Left renal pelvis (tissue), 4 donors: ENCODE data around the gene TBX18. TPM values are rescaled to one million over a fixed set of nuclear protein-coding genes. Genes with fewer than 3 reads are reported as not detected.

ENCODE experiments used
- DNase-seq, 4 donors: peaks; one replicate each; pipeline ENCODE4 v3.0.0-alpha.2; 2013; ENCODE audit warnings: low read depth in 4 of 4, low spot score in 3 of 4
- polyA plus RNA-seq, 4 donors: library from polyadenylated mRNA; unstranded; fragments of 120-200 nt; gene quantifications; one replicate each; pipeline ENCODE4 v1.2.1, GENCODE V29; 2013; ENCODE audit not compliant: insufficient read length in 4 of 4

The TBX18 gene
- polyA plus RNA-seq, 4 donors: 7.0 to 24.7 (median 12.7) TPM

- DNase-seq: no peak
Observed at GRCh38 chr6:84685983-84686584, 78.3 kb downstream of the TBX18 start.

GRCh38 chr6:84681693-84682326 lies 82.6 kb downstream of the TBX18 start:
- DNase-seq: no peak

- DNase-seq: no peak
Observed at GRCh38 chr6:84675651-84676050, 88.7 kb downstream of the TBX18 start.

GRCh38 chr6:84674395-84674794 lies 90.0 kb downstream of the TBX18 start:
- no peak for DNase-seq

- DNase-seq: no peak
Observed at GRCh38 chr6:84671183-84671582, 93.2 kb downstream of the TBX18 start.

DNA sequence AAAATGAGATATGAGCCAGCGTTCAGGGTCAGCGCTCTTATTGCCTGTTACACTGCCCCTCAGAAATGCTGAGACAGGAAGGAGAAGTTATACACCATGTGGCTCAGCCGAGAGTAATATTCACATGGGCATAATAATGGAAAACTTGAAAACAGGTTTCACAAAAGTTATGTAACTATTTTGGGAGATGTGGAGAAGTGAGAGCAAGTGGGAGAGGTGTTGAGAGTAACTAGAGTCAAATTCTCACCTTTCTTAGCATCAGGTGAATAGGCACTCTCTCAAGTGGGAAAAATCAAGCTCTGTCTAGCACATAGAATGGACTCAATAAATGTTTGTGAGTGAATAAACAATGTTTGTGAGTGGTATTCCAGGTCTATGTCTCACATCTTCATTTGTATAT lies 94.5 kb downstream of the TBX18 start:
- no peak for DNase-seq

GRCh38 chr6:84667252-84668213 lies 96.9 kb downstream of the TBX18 start:
- no peak for DNase-seq

DNA sequence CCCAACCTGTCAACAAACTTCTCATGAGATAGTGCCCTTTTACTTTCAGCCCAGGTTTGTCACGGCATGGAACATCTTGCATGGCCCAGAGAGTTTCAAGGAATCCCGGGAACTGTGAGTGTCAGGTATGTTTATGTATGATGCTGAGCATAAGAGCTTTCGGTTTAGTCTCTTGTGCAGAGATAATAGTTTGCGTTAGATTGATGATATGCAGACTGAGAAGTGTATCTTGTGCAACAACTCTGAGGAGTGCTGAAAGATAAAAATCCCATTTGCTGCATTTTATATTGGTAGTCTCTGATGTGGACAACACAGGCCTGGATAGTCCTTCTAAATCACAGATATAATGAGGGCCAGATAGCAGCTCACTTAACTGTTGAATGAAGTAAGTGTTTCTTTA lies 99.0 kb downstream of the TBX18 start:
- DNase-seq: no peak

DNA sequence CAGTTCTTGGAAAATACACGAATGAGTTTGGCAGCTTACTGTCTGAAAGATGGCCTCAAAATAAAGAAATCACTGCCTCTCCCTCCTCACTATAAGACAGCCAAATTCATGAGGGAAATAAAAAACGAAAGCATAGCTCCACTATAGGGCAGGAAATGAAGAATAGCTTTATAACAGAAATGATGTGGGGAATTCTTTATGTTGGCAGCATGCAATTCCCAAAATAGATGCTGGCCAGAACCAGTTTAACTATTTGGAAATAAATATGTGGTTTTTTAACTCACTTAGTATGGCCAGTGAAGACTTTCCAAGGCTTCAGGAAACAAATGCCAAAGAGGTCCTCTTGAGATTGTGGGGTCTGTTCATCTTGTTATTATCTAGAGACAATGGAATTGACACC lies 100.5 kb downstream of the TBX18 start:
- no peak for DNase-seq

GRCh38 chr6:84657486-84657885 lies 106.9 kb downstream of the TBX18 start:
- DNase-seq: no peak

DNA sequence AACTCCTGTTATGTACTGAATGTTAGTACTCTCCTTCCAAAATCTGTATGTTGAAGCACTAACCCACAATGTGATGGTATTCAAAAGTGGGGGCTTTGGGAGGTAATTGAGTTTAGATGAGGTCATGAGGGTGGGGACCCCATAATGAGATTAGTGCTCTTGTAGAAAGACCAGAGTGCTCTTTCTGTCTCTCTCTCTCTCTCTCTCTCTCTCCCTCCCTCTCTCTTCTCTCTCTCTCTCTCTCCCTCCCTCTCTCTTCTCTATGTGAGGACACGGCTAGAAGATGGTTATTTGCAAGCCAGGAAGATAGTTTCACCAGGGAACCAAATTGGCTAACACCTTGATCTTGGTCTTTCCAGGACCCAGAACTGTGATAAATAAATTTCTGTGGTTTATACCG lies 107.4 kb downstream of the TBX18 start:
- no peak for DNase-seq

DNA sequence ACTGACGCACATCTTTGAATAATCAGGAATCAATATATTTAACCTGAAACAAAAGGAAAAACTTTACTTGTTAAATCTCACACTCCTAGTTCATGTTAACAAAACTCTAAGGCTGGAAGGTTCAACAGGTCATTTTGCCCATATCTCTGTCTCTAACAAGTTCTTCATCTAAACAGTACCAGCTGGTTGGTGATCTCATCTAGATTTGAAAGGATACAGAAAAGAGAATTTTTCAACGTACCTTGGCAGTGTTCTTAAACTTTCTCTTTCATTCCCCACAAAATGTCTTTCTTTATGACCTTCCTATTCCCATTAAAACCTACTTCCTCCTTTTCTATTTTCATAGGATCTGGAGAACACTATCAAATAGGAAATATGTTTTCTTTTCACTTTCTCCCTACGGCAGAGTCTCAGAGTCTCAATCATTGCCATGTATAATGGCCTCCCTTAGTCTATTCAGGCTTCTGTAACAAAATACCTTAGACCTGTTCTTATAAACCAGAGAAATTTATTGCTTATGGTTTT lies 111.3 kb downstream of the TBX18 start:
- no peak for DNase-seq

DNA sequence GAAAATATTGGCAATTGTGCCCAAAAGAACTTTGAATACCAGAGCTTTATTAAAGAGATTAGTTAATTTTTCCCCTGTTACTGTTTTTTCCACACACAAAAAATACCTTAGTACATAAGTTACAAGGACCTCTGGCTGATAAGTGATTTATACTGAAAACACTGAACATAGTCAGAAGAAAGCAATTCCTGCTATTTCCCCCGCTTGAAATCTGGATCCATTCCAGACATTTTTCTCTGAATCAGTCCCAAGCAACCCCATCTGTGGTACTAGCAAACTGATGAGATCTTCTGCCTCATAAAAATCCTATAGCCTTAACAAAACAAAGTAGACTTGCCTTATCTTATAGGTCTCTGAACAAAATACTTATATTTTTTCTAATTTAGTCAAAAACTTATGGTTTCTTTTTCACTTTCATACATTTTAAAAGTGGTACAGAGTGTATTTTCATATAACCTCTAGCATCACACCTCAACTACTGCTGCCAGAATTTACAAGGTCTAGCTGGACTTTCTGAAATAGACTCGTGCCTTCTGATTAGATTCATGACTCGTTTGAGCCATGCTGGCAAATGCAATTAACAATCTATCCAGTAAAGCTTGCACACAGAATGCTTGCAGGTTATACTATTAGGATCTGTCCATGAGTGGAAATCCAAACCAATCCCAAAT lies 111.9 kb downstream of the TBX18 start:
- DNase-seq: no peak

GRCh38 chr6:84651583-84651982 lies 112.8 kb downstream of the TBX18 start:
- DNase-seq: no peak

DNA sequence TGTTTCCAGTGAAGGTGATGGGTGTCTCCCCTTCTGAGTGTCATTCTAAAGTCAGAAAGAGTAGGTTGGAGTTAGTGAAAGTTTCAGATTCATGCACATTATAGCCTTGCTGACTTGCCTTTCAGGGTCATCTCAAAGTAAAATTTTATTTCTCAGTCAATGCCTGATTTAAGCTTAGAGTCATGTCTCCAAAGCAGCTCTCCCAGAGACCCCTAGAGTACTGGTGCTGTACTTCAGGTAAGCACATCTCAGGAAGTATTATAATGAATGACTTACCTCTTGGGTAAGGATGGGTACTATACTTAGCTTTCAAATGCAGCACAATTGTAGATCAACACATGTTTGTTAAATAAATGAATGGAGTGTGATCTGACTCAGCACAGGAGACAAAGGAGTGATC lies 116.0 kb downstream of the TBX18 start:
- DNase-seq: no peak

DNA sequence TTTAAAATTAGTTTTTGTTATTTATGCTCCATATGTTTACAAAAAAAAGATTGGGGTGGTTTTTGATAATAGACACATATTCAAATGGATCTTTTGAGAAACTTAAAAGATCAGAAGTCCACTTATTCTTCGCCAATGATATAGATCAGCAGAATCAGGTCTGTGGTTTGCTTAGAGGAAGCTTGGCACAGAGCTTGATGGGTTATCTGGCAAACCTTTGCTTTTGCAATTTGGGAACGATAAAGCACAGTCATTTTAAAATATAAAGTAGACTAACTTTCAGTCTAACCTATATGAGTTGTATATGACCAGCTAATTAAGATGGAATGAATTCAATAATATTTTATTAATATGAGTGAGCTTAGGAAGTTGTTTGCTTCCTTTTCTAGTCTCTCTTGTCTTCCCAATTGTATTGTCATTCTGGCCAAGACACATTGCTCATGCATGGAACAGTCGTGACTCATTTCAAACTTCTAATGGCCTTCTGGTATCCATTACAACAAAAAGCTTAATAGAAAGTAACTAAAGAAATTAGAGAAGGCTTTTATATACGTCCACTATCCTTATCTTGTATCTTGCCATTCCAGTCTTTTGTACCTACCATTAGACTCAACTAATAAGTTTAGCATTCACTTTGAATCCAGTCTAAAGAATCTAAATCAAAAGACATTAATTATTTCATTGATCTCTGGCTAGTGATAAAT lies 118.7 kb downstream of the TBX18 start:
- DNase-seq: no peak

DNA sequence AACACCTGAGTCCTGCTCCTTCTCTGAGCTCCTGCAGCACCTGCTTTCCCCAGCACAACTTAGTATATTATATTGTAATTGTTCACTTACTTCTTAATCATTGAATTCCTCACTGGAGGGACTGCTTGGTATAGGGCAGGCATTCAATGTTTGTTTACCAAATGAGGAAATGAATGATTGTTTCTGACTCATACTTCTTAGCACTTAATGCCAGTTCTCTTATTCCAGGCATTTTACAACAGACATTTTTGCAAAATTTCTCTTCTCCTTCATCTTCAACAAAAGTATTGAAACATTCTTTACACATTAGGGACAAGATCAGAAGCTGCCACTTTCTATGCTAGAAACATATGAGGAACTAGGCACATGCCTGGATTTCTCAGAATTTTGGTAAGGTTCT lies 119.4 kb downstream of the TBX18 start:
- no peak for DNase-seq

GRCh38 chr6:84643778-84644177 lies 120.6 kb downstream of the TBX18 start:
- DNase-seq: no peak

GRCh38 chr6:84641076-84641475 lies 123.3 kb downstream of the TBX18 start:
- DNase-seq: peak in 1 of 4 donors; percentile 15

GRCh38 chr6:84639396-84639795 lies 125.0 kb downstream of the TBX18 start:
- no peak for DNase-seq
